B cell (primary cell): Measurements from ENCODE around the gene SLC20A1. TPM values are rescaled to one million over a fixed set of nuclear protein-coding genes. Genes with fewer than 3 reads are reported as not detected.

Experiments
- ATAC-seq: fragments of 200-7000 bp; cut with Tn5 transposase; one replicate; pipeline ENCODE4 v1.10.0; 2021; ENCODE audit warnings: low read depth, mild to moderate bottlenecking, moderate number of reproducible peaks, moderate library complexity
- CTCF ChIA-PET: fragments of 350-600 bp; sonication (Branson Sonifier 250); formaldehyde crosslinking; loops from one replicate; lab custom pipeline; 2021; ENCODE audit warnings: antibody characterized with exemption, inconsistent platforms; lab: Charles Lee
- POLR2A ChIA-PET: fragments of 350-600 bp; sonication (Branson Sonifier 250); formaldehyde crosslinking; loops from one replicate; lab custom pipeline; 2021; ENCODE audit warnings: antibody characterized with exemption; lab: Charles Lee
- DNase-seq: peaks from one replicate; pipeline ENCODE4 v3.0.0; 2013
- H2AFZ ChIP-seq: 2 replicates; pipeline ENCODE4 v1.6.1; 2012; ENCODE audit warnings: mild to moderate bottlenecking, low read depth, low read length; ENCODE audit not compliant: insufficient read depth, poor library complexity, severe bottlenecking
- H3K27ac ChIP-seq, 2 donors: 1 replicate in 1 of 2; 2 replicates in 1 of 2; pipeline ENCODE4 v1.5.1; 2012 to 2013; ENCODE audit warnings: low read length in 2 of 2, mild to moderate bottlenecking in 2 of 2, moderate library complexity in 1 of 2
- H3K27me3 ChIP-seq, 4 experiments: fragments of 200-600 bp in 1 of 4; sonication (generic) in 1 of 4; replicated peaks in 1 of 4; 1 replicate in 2 of 4; 2 replicates in 2 of 4; pipeline versions ENCODE4 v1.6.1 to v1.7.0; 2013 to 2016; ENCODE audit warnings: low read length in 3 of 4, mild to moderate bottlenecking in 2 of 4, mixed read lengths in 1 of 4, moderate library complexity in 1 of 4; ENCODE audit not compliant: insufficient read depth in 4 of 4, control insufficient read depth in 3 of 4; ENCODE audit errors: control extremely low read depth in 1 of 4
- H3K36me3 ChIP-seq, 2 experiments: replicated peaks in 1 of 2; 1 replicate in 1 of 2; 2 replicates in 1 of 2; pipeline versions ENCODE4 v1.6.1 to v1.7.1; 2013; ENCODE audit warnings: low read length in 1 of 2; ENCODE audit not compliant: insufficient read depth in 2 of 2, control insufficient read depth in 1 of 2; ENCODE audit errors: control extremely low read depth in 1 of 2, extremely low read depth in 1 of 2
- H3K4me1 ChIP-seq, 2 donors: fragments of 200-600 bp in 1 of 2; sonication (generic) in 1 of 2; 1 replicate in 1 of 2; 2 replicates in 1 of 2; pipeline versions ENCODE4 v1.5.1 to v1.6.1; 2013 to 2017; ENCODE audit warnings: low read length in 2 of 2; ENCODE audit not compliant: control insufficient read depth in 2 of 2, insufficient read depth in 2 of 2
- H3K4me2 ChIP-seq: replicated peaks from 2 replicates; pipeline ENCODE3; 2012; ENCODE audit warnings: mild to moderate bottlenecking, low read depth, low read length; ENCODE audit not compliant: poor library complexity, severe bottlenecking
- H3K4me3 ChIP-seq, 5 experiments: fragments of 200-600 bp in 1 of 5; sonication (generic) in 1 of 5; 1 replicate in 3 of 5; 2 replicates in 2 of 5; pipeline versions ENCODE4 v1.5.1 to v1.7.0; 2011 to 2016; ENCODE audit warnings: low read length in 4 of 5, mild to moderate bottlenecking in 4 of 5, low read depth in 2 of 5, control low read depth in 1 of 5, moderate library complexity in 1 of 5; ENCODE audit not compliant: insufficient read depth in 1 of 5; ENCODE audit errors: control extremely low read depth in 1 of 5, extremely low read depth in 1 of 5
- H3K79me2 ChIP-seq: fragments of 200-600 bp; sonication (generic); one replicate; pipeline ENCODE4 v1.6.0; 2016; ENCODE audit warnings: low read length; ENCODE audit not compliant: control insufficient read depth, insufficient read depth
- H3K9ac ChIP-seq: fragments of 200-600 bp; sonication (generic); 2 replicates; pipeline ENCODE4 v1.6.1; 2017; ENCODE audit warnings: mild to moderate bottlenecking, low read length, moderate library complexity
- H3K9me3 ChIP-seq, 3 donors: one replicate each; pipeline versions ENCODE4 v1.6.1 to v1.7.1; 2013; ENCODE audit warnings: low read length in 2 of 3; ENCODE audit not compliant: control insufficient read depth in 2 of 3, insufficient read depth in 1 of 3; ENCODE audit errors: control extremely low read depth in 1 of 3
- H4K20me1 ChIP-seq: 2 replicates; pipeline ENCODE4 v1.6.0; 2012; ENCODE audit warnings: mild to moderate bottlenecking, low read length; ENCODE audit not compliant: insufficient read depth, control insufficient read depth, poor library complexity, severe bottlenecking
- H3K27ac Mint-ChIP-seq: one replicate; pipeline ENCODE4 v1.8.0; 2021; ENCODE audit warnings: mixed read lengths
- H3K27me3 Mint-ChIP-seq: one replicate; pipeline ENCODE4 v1.8.0; 2021; ENCODE audit warnings: mixed read lengths
- H3K4me1 Mint-ChIP-seq: one replicate; pipeline ENCODE4 v1.8.0; 2021; ENCODE audit warnings: mixed read lengths
- H3K4me3 Mint-ChIP-seq: one replicate; pipeline ENCODE4 v1.8.0; 2021; ENCODE audit warnings: mixed read lengths
- H3K9me3 Mint-ChIP-seq: one replicate; pipeline ENCODE4 v1.8.0; 2022; ENCODE audit warnings: mixed read lengths; ENCODE audit not compliant: insufficient read depth
- CTCF ChIP-seq: fragments of 200-600 bp; IDR thresholded peaks from one replicate; pipeline ENCODE4 v1.8.0; 2022; ENCODE audit warnings: antibody characterized with exemption, mild to moderate bottlenecking
- EZH2 ChIP-seq: IDR thresholded peaks from 2 replicates; pipeline ENCODE4 v1.6.1; 2012; ENCODE audit warnings: borderline replicate concordance, low read depth, mild to moderate bottlenecking, moderate library complexity, low read length; ENCODE audit not compliant: insufficient read depth, poor library complexity, severe bottlenecking
- WGBS: methylation state at CpG from one replicate; pipeline ENCODE4 v1.1.5; 2013; ENCODE audit warnings: missing lambda C conversion rate; ENCODE audit not compliant: insufficient coverage; 5-methylcytosine and 5-hydroxymethylcytosine counted together
- intact Hi-C: fragments of 100-400 bp; cut with micrococcal nuclease; formaldehyde crosslinking; loops from one replicate; pipeline ENCODE4 v1.10.0; 2022
- polyA plus RNA-seq: library from polyadenylated mRNA; depleted of rRNA; stranded (reverse); fragments of >200 nt; gene quantifications from 2 replicates; pipeline ENCODE4 v1.2.3, GENCODE V29; 2012
- total RNA-seq, 2 donors: library from RNA; stranded (reverse); fragments of 120-200 nt in 1 of 2; gene quantifications; 1 replicate in 1 of 2; 2 replicates in 1 of 2; pipeline versions ENCODE4 v1.2.3 to v1.2.4, GENCODE V29; 2013 to 2022

Gene SLC20A1
- total and polyA plus RNA-seq, 2 donors (not counting 1 experiment from before 2014, with no cell fraction given) = 16.1 to 54.9 TPM

- Histone ChIP-seq H3K27ac (no peak overlapping the region), H2AFZ (no peak overlapping the region), H3K9ac (no peak overlapping the region), H3K9me3 (no peaks in the 10 kb centered on the region), H3K4me1 (peaks cover 0 to 7% of the 10 kb centered on the region in 2 donors), H4K20me1 (no peaks in the 10 kb centered on the region), H3K36me3 (no peaks in the 10 kb centered on the region), H3K79me2 (no peaks in the 10 kb centered on the region), H3K27me3 (no peaks in the 10 kb centered on the region), H3K4me2 (no peak overlapping the region), H3K4me3 (no peak overlapping the region)
- Mint-ChIP-seq H3K9me3 (no peaks in the 10 kb centered on the region), H3K27me3 (no peaks in the 10 kb centered on the region), H3K27ac (no peak overlapping the region), H3K4me1 (peaks cover 4% of the 10 kb centered on the region), H3K4me3 (no peak overlapping the region)
- CTCF ChIA-PET = interaction anchor here (1.1 to 2.0 kb wide), 2 partner anchors 11 to 12 kb away, joined by 3 to 5 read pairs; no protein-coding TSS in a partner anchor
- ATAC-seq (no peak), DNase-seq (no peak)
- WGBS = no CpG with 5 or more reads among the region's 5 CpGs
- POLR2A ChIA-PET = no interaction called here
- intact Hi-C loops = no loop called here
- no peak for TF ChIP-seq EZH2
- no peak for TF ChIP-seq CTCF
These were observed 34.9 kb downstream of the SLC20A1 start for GRCh38 chr2:112680666-112681101.

GRCh38 chr2:112682101-112682500 is 36.4 kb downstream of the SLC20A1 start:
- POLR2A ChIA-PET = no interaction called here
- 97% methylated on average over 4 of the region's 7 CpGs for WGBS

More at GRCh38 chr2:112682101-112682500, 36.4 kb downstream of the SLC20A1 start:
- no peaks in the 10 kb centered on the region for H3K27me3 ChIP-seq
- no peak for TF ChIP-seq CTCF
- no peak for TF ChIP-seq EZH2
- H3K4me2 ChIP-seq = no peak overlapping the region
- no peak for ATAC-seq
- no peak overlapping the region for H3K4me3 Mint-ChIP-seq
- no peaks in the 10 kb centered on the region for H3K79me2 ChIP-seq
- H3K27ac ChIP-seq = no peak overlapping the region
- no peaks in the 10 kb centered on the region for H3K9me3 ChIP-seq
- H3K27me3 Mint-ChIP-seq = no peaks in the 10 kb centered on the region
- no peak overlapping the region for H3K9ac ChIP-seq
- no peak for DNase-seq
- intact Hi-C loops = no loop called here
- no peaks in the 10 kb centered on the region for H3K36me3 ChIP-seq
- H2AFZ ChIP-seq = no peak overlapping the region
- H3K27ac Mint-ChIP-seq = no peak overlapping the region
- H3K4me1 ChIP-seq = peaks cover 5 to 17% of the 10 kb centered on the region in 2 donors
- H3K4me1 Mint-ChIP-seq = peaks cover 13% of the 10 kb centered on the region
- no peaks in the 10 kb centered on the region for H4K20me1 ChIP-seq
- H3K9me3 Mint-ChIP-seq = no peaks in the 10 kb centered on the region
- no peak overlapping the region for H3K4me3 ChIP-seq
- CTCF ChIA-PET = interaction anchor here (0.6 to 2.0 kb wide), 4 partner anchors 10 to 136 kb away, joined by 3 to 5 read pairs (median 4); no protein-coding TSS in a partner anchor
